Measurements from ENCODE around the gene OSGEPL1.

The OSGEPL1 gene

GRCh38 chr2:189794310-189794709, 31.7 kb upstream of the OSGEPL1 start:
- TF ChIP-seq, protein P1, sequence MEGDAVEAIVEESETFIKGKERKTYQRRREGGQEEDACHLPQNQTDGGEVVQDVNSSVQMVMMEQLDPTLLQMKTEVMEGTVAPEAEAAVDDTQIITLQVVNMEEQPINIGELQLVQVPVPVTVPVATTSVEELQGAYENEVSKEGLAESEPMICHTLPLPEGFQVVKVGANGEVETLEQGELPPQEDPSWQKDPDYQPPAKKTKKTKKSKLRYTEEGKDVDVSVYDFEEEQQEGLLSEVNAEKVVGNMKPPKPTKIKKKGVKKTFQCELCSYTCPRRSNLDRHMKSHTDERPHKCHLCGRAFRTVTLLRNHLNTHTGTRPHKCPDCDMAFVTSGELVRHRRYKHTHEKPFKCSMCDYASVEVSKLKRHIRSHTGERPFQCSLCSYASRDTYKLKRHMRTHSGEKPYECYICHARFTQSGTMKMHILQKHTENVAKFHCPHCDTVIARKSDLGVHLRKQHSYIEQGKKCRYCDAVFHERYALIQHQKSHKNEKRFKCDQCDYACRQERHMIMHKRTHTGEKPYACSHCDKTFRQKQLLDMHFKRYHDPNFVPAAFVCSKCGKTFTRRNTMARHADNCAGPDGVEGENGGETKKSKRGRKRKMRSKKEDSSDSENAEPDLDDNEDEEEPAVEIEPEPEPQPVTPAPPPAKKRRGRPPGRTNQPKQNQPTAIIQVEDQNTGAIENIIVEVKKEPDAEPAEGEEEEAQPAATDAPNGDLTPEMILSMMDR (IDR thresholded peaks at IDR 0.05) = no peak

DNA sequence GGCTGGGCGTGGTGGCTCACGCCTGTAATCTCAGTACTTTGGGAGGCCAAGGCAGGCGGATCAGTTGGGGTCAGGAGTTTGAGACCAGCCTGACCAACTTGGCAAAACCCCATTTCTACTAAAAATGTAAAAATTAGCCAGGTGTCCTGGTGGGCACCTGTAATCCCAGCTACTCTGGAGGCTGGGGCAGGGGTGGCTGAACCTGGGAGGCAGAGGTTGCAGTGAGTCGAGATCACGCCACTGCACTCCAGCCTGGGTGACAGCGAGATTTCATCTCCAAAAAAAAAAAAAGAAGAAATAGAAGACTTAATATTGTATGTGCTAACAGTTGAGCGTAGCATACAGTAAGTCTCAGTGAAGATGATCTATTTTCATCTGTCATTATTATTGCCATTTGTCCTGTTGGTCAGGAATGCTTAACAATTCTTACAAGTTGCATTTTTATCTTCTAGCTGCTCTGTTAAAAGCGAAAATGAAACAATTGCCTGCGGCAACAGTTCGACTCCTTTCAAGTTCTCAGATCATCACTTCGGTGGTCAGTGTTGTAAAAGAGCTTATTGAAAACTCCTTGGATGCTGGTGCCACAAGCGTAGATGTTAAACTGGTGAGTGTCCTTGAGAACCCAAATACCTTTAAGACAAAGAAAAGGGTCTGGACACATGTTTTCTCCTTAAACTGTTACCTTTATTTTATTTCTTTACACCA, 28.9 kb upstream of the OSGEPL1 start:
- TF ChIP-seq, protein P1 (IDR thresholded peaks at IDR 0.05) = no peak

GRCh38 chr2:189783927-189784867, 21.6 kb upstream of the OSGEPL1 start, which contains the start of the genes ORMDL1 and PMS1:
Gene ORMDL1 (minus strand): TSS chr2:189784339. CDS start chr2:189782595, 1,744 bp downstream.
Gene PMS1 (plus strand): TSS chr2:189784450. CDS start chr2:189791810, 7,360 bp downstream.
- TF ChIP-seq, protein P1 (IDR thresholded peaks at IDR 0.05) = no peak

DNA sequence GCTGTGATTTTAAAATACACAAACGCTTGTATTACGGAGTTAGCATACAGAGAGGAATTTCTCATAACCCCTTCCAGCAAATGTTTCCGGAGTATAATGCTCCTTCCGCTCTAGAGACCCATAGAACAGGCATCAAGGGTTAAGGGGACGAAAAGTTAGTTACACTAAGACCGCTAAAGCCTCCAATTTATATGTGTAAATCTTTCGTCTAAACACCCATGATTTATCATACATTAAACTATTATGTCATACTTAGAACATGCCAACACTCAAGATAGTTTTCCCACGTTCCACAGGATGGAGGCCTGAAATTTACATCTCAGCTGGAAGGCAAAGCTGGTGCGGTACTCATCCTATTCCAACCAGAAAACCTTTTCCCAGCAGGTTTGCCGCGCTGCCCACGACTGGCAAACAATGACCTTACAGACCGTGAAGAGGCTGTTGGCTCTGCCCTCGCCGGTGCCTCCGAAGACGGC, 20.9 kb upstream of the OSGEPL1 start:
- TF ChIP-seq, protein P1 (IDR thresholded peaks at IDR 0.05) = no peak

- TF ChIP-seq, protein P1 (IDR thresholded peaks at IDR 0.05) = no peak
Measured at GRCh38 chr2:189782221-189782671, 19.7 kb upstream of the OSGEPL1 start.

- TF ChIP-seq, protein P1 (IDR thresholded peaks at IDR 0.05) = no peak
Measured at GRCh38 chr2:189772212-189772611, 9.6 kb upstream of the OSGEPL1 start.

GRCh38 chr2:189770590-189771322, 8.2 kb upstream of the OSGEPL1 start:
- TF ChIP-seq, protein P1 (IDR thresholded peaks at IDR 0.05) = no peak
